T-helper 1 cell treated with Interleukin-12 subunit alpha and Interleukin-12 subunit beta and Interleukin-4 antibody, amounts not matched to agents 30 ng/mL and 1 ng/mL, for 36 hours (primary cell): ENCODE data around the gene MTOR. TPM values are rescaled to one million over a fixed set of nuclear protein-coding genes. Genes with fewer than 3 reads are reported as not detected.
"Not testable (repeated sequence)": the region's sequence is repeated elsewhere in the genome, so short reads cannot be mapped to it uniquely, and the experiment has no call there.

ENCODE experiments used
- intact Hi-C: fragments of 100-400 bp; cut with micrococcal nuclease; formaldehyde crosslinking; loops from one replicate; pipeline ENCODE4 v1.15.1; 2024
- total RNA-seq: library from RNA; stranded (reverse); gene quantifications from 2 replicates; pipeline ENCODE4 v1.2.3, GENCODE V29; 2022

Gene MTOR
- total RNA-seq, 1 donor from 2014 or later = 53.2 TPM

- intact Hi-C loops = loop anchor here (1.0 to 5.0 kb wide), 2 partner anchors 8 to 361 kb away; partner anchors contain the start of gene UBIAD1
These were observed 19.4 kb upstream of the MTOR start for GRCh38 chr1:11281518-11282331.

GRCh38 chr1:11280719-11281376, 18.5 kb upstream of the MTOR start:
- intact Hi-C loops = loop anchor here (1.0 to 5.0 kb wide), 2 partner anchors 8 to 361 kb away; partner anchors contain the start of gene UBIAD1

- intact Hi-C loops = loop anchor here (5.0 kb wide), 1 partner anchor 363 kb away; no protein-coding TSS in a partner anchor
These were observed 17.3 kb upstream of the MTOR start for GRCh38 chr1:11279630-11280029.

GRCh38 chr1:11279152-11279551, 16.8 kb upstream of the MTOR start:
- intact Hi-C loops = no loop called here

GRCh38 chr1:11273595-11274234, 11.4 kb upstream of the MTOR start:
- intact Hi-C loops = loop anchor here (1.0 kb wide), 7 partner anchors 8 to 635 kb away; partner anchors contain the start of genes CLCN6, MAD2L2, MTOR and SRM

GRCh38 chr1:11272832-11273594, 10.7 kb upstream of the MTOR start, which contains the start of gene UBIAD1:
UBIAD1 (plus strand) TSS chr1:11273198; CDS start chr1:11273532, 334 bp downstream.
- intact Hi-C loops = loop anchor here (1.0 kb wide), 7 partner anchors 8 to 635 kb away; partner anchors contain the start of genes CLCN6, MAD2L2, MTOR and SRM

- intact Hi-C loops = no loop called here
These were observed 10.1 kb upstream of the MTOR start for GRCh38 chr1:11272544-11272831.

- intact Hi-C loops = not testable (repeated sequence)
These were observed 5.3 kb upstream of the MTOR start for GRCh38 chr1:11267350-11268337.

GRCh38 chr1:11266268-11267074, 4.1 kb upstream of the MTOR start:
- intact Hi-C loops = no loop called here

- intact Hi-C loops = no loop called here
These were observed 6.1 kb downstream of the MTOR start for GRCh38 chr1:11256299-11256698.

- intact Hi-C loops = no loop called here
These were observed 9.1 kb downstream of the MTOR start for GRCh38 chr1:11253226-11253625.

- intact Hi-C loops = no loop called here
These were observed 9.8 kb downstream of the MTOR start for GRCh38 chr1:11252538-11252937.

- intact Hi-C loops = no loop called here
These were observed 14.2 kb downstream of the MTOR start for GRCh38 chr1:11248169-11248568.

- intact Hi-C loops = no loop called here
These were observed 16.2 kb downstream of the MTOR start for GRCh38 chr1:11245904-11246719.

- intact Hi-C loops = no loop called here
These were observed 17.1 kb downstream of the MTOR start for GRCh38 chr1:11245248-11245647.

- intact Hi-C loops = no loop called here
These were observed 24.0 kb downstream of the MTOR start for GRCh38 chr1:11238311-11238710.

GRCh38 chr1:11237356-11237755, 25.0 kb downstream of the MTOR start:
- intact Hi-C loops = no loop called here

- intact Hi-C loops = no loop called here
These were observed 29.1 kb downstream of the MTOR start for GRCh38 chr1:11233208-11233607.
